Stimulated activated CD4-positive, alpha-beta T cell treated with anti-CD3 and anti-CD28 coated beads, TNF-alpha, amount 100 ng/mL, for 4 hours (primary cell): Measurements from ENCODE around the gene MYO3B.

Experiments
- DNase-seq, 3 experiments: peaks; one replicate each; pipeline ENCODE4 v3.0.0-alpha.2; 2020; ENCODE audit warnings: low read depth in 3 of 3

The MYO3B gene

DNA sequence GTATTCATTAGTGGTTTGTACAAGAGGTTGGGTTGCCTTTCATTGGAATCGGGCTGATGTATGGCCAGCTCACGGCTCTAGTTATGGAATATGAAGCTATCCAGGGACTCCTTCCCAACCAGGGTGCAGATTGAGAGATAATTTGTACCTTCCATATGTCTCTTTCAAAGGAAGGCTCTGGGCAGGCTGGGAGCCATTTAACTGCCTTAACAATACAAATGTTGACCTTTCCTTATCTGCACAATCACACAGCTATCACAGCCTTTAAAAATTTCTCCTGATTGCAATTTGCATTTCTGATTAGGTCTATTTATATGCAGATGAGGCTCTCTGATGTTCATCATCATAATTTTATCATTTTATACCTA is 58.7 kb downstream of the MYO3B start:
- DNase-seq: no peak

DNA sequence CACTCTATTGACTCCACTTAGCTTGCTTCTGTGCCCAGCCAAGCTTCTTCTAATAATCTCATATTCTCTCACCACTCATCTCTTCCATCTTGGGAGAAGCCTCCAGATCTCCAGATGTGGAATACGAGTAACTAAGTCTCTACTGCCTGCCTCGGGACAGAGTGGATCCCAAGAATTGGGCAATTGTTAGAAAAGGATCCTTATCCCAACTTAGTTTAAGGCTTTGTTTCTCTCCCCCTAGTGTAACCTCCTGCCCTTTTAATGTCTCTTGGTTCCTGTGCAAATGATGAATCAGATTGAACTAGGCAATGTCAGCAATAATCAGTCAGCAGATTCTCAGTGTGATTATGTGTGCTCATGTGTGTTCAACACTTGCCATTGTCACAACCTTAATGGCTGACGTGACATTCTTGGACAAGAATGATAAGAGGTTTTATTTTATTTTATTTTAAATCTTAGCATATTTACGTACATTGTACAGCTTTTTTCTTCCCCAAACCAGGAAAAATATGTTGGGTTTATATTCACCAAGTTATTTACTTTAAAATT is 59.7 kb downstream of the MYO3B start:
- no peak for DNase-seq

DNA sequence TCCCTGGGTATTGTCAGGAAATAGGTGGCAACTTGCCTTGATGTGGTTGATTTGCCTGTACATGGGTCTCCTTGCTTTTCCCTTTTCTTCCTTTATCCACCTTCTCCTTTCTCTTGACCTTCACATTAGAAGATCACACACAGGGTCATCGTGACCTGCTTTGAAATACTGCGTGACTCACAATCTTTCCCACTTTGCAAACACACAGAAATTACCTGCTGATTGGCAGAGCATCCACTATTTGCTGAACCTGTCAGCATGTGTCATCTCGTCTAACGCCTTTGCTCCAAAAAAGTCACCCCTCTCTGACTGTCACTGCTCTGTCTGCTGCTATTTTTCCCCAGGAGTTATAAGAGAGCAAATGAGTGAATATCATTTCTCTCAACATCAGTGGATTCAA is 60.8 kb downstream of the MYO3B start:
- DNase-seq: no peak

DNA sequence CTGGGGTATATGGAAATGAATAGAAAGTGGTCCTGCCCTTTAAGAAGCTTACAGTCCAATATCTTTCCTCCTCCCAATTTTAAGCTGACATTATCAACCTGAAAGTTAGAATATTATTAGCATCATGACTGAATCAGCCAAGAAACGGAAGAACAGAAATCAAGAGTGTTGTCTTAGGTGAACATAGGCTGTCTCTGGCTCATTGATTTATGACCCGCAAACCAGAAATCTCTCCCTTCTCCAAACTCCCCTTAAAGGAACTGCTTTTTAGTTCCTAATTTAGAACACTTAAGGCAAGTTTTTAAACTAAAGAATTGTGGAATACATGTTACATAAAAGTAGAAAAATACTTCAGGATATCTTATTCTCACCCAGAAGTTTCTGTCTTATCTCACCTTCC is 62.7 kb downstream of the MYO3B start:
- no peak for DNase-seq

DNA sequence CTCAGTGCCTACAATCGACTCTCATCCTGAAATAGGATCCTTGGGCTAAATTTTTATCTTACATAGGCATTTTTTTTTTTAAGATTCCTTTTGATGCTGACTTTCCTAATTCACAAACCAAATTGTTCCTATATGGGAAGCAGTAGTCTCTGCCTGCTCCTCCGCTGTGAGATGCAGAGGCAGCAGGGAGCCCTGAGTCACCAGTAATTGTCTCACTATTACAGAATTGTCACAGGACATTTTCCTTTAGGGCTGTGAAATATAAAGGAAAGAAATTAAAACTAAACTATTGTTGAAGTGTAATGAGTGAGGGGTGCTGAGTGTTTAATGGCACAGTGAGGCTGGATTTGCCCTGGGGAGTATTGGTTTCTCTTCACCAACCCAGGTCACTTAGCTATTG is 63.8 kb downstream of the MYO3B start:
- DNase-seq: no peak

DNA sequence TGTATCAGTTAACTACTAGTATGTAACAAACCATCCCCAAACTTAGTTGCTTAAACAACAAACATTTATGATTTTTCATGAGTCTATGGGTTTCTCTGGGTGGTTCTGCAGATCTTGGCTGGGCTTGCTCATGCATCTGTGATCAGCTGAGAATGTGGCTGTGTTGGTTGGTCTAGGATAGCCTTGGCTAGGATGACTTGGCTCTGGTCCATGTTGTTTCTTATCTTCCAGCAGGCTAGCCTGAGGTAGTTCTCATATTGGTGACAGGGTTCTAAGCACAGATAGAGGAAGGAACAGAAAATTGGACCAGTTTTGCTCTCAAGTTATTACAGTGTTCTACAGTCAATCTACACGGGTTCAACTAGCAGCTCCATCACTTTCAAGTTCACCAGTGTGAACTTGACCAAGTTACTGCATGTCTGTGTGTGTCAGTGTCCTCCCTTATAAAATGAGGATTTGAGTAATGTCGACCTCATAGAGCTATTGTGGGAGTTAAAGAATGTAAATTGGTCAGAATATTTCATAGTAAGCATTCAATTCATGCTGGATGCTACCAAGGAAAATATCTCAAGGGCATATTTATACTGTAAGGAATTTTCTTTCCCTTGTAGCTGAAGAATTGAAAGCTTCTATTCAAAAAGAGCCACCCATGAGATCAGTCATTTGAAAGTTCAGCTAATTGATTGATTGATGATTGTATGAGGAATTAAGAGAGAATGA is 65.3 kb downstream of the MYO3B start:
- no peak for DNase-seq

DNA sequence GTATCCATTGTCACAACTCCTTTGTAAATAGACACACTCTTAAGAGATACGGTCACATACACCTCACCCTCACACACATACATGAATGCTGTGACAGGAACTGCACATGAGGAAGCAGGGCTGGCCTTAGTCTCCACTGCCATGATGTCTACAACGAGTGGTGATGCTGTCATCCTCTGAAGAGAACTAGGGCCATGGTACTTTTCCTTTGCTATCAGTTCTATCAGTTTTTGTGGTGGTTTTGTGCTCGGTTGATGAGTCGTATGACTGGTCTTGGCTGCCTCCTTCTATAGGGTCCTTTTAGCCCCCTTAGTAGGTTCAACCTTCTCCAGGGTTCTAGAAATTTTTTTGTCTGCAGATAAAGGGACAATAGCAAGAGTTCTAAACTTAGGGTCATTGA is 66.0 kb downstream of the MYO3B start:
- no peak for DNase-seq

DNA sequence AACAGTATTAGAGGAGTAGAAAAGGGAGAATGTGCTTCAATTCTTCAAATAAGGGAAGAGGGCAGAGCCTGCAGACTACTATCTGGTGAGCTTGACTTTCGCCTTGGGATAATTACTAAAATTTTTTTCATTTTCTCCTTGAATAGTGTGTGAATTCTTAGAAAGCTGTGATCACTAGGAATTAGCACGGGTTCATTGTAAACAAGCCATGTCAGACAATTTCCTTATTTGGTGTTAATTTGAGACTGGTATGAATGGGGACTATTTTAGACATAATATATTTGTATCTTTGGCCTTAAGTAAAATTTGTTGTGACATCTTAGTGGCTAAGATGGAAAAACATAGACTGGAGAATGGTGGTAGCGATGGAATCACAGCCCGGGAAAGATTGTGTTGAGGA is 66.6 kb downstream of the MYO3B start:
- DNase-seq: no peak

DNA sequence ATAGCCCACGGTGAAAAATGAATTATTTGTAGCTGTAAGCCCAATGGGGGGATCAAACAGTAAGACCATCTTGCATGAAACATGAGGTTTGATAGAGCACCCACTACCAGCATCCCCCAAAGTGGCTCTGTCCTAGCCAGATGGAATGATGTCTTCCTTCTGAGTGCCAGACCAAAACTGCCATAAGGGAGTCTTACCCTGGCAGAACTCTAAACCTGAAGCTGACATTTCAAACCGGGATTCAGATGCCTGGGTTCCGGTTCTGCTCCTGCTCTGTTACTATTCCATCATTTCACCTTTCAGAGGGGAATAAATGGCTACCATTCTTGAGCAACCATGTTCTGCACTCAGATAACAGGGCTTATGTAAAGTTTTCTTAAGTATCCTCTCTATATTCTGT is 67.4 kb downstream of the MYO3B start:
- DNase-seq: no peak

DNA sequence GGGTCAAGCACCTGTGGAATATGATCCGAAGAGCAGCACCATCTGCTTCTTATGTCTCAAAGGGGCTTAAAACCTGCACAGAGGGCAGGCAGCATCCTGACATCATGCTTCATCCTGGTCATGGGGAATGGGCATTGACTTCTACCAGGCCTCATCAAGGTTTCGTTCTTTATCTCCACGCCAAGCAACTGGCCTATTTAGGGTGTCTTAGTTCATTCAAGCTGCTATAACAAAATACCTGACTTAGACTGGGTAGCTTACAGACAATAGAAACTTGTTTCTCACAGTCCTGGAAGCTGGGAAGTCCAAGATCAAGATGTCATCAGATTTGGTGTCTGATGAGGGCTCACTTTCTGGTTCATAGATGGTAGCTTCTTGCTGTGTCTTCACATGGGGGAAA is 69.4 kb downstream of the MYO3B start:
- DNase-seq: no peak

DNA sequence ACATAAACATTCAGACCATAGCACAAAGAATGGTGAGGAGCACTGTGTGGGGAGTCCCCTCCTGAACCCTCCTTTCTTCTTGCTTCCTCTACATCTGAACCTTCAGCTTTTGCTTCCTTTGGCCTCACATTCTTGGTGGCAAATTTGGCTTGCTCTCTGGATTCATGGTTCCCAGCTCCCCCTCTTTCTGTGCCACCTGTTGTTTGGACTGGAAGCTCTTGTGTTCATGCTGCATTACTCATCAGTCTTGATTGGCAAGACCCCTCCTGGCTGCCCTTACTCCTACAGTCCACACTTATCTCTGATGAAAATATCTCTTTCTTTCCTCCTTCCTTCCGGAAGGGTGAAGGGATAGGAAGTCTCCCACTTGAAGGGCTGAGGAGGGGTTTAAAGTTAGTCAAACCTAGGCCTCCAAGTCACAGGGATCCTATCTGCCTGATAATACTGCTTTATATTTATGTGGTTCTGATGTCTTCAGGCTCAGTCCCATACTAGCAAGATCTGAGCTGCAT is 70.0 kb downstream of the MYO3B start:
- no peak for DNase-seq

DNA sequence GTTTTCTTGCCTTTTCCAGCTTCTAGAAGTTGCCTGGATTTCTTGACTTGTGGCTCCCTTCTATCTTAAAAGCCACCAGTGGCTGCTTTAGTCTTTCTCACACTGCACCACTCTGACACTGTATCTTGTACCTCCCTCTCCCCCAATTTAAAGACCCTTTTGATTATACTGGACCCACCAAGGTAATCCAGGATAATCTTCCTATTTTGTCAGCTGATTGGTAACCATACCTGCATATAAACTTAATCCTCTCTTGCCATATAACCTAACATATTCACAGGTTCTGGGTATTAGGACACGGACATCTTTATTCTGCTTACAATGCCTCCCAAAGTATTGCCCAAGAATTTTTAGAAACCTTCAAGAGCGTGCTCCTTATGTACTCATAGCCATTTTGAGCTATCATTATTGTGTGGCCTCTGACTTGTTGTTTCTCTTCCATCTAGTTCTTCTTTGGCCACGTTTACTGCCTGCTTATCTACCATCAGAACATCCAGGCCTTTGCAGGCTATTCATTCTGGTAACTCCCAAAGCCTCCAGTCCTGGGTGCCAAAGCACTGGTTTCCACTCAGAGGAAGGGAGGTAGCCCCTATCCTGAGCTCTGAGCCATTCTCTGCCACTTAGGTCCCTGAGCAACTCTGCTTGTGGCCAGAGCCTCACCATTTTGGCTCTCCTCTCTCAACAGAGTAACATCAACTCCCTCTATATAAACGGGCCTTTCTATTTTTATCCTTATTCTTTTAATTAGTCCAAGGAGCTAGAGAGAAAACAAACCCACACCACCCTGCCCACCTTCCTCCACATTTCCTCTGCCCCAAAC is 70.8 kb downstream of the MYO3B start:
- DNase-seq: no peak

DNA sequence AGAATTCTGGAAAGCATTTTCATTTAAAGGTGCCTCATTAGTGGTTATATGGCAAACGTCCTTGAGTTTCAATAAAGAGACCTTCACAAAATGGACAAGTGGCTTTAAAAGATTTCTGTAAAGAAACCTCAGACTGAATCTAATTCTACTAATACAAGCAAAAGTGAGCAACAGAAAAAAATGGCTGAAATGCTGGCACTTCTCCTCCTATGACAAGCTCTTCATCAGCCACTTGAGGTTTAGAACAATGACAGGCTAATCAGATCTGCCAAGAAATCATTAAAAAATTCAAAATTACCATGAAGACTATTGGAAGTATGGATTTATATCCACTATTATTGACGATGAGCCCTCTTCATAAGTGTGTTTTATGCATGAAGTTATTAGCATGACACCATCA is 71.8 kb downstream of the MYO3B start:
- no peak for DNase-seq

DNA sequence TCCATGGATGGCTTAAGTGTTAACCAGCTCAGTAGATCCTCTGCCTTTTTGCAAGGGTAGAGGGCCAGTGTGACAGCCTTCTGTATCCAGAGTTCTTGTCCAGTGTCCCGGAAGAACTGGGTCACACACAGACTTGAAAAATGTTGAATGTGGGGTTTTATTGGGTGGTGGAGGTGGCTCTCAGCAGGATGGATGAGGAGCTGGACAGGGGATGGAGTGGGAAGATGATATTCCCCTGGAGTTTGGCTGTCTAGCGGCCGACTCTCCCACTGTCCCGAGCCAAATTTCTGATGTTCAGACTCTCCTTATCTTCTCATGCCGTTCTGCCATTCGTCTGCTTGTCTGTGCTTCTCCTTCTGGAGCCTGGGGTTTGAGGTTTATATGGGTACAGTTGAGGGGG is 72.6 kb downstream of the MYO3B start:
- no peak for DNase-seq

DNA sequence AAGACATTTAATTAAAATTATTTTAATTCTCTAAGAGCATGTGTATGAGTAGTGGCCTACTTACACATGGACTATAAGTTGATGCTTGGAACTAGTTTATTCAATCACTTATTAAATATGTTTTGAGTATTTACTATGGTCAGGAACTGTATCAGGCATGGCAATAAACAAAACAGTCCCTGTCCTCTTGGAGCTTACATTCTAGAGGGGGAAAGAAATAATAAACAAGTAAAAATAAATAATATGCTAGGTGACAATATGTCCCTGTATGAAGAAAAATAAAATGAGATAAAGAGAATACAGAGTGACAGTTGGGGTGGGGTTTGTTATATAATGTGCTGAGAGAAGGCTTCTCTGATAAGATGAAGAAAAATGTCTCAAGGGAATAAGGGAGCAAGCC is 74.5 kb downstream of the MYO3B start:
- no peak for DNase-seq

DNA sequence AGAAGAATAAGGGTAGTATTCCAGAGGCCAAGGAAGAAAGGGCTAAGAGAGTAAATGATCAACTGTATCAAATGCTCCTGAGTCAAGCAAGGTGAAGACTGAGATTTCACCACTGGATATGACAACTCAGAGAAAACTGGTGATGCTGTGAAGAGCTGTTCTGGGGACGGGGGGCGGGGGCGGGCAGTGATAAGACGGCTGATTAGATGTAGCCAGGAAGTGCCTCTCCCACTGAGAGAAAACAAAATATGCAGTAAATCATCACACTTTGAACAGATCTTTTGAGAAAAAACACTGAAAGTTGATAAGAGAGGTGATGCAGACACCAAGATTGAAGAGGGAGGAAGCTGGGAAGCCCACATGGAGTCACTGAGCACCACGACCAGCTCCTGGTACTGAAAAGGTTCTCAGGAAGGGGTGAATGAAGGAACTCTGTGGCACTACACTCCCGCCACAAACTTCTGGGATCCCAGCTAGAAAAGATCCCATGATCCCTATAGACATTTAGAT is 75.8 kb downstream of the MYO3B start:
- no peak for DNase-seq

DNA sequence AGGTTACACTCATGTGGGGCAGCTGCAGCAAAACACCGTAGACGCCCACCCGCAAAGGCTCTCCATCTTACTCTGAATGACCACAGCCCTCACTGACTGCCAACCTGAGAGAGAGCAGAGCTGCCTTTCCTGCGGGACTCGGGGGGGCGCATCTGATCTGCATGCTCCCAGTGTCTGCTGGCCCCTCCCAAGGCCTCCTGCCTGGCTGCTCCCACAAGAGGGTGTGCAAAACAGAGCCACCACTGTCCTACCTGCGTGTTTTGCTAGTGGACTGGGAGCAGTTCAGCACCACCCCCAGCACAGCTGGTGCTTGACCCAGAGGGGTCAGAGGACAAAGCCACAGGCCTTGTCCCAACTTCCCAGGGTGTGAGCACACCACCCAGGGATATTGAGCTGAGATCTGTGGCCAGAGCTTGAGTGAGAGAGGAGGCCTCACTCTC is 76.4 kb downstream of the MYO3B start:
- DNase-seq: no peak

DNA sequence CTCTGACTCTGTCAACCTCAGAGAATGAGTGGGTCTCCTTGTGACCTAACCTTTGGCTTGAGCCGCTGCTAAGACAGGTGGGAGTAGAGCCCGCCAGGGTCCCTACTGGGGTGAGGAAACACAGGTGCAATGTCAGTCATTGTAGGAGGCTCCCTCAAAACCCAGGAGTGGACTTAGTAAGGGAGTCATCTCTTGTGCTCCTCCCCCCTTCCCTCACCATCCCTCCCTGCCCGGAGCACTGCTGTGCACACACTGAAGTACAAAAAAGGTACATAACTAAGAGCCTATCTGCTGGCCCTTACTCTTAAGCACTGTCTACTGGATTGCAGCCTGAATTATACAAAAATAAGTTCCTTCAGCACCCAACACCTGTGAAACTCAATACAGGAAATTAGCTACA is 77.2 kb downstream of the MYO3B start:
- DNase-seq: no peak

DNA sequence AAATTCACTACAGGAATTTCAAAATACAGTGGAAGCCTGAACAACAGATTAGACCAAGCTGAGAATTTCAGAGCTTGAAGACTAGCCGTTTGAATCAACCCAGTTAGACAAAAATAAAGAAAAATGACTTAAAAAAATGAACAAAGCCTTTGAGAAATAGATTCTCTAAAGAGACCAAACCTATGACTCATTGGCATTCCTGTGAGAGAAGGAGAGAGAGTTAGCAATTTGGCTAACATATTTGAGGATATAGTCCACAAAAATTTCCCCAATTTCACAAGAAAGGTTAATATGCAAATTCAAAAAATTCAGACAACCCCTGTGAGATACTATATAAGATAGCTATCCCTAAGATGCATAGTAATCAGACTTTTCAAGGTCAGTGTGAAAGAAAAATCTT is 78.0 kb downstream of the MYO3B start:
- no peak for DNase-seq

DNA sequence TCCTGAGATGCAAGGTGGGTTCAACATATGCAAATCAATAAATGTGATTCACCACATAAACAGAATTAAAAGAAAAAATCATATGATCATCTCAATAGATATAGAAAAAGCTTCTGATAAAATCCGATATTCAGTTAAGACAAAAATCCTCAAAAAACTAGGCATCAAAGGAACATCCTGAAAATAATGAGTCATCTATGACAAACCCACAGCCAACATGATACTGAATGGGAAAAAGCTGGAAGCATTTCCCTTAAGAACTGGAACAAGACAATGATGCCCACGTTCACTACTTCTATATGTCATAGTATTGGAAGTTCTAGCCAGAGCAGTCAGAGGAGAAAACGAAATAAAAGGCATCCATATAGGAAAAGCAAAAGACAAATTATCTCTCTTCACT is 80.4 kb downstream of the MYO3B start:
- DNase-seq: no peak

DNA sequence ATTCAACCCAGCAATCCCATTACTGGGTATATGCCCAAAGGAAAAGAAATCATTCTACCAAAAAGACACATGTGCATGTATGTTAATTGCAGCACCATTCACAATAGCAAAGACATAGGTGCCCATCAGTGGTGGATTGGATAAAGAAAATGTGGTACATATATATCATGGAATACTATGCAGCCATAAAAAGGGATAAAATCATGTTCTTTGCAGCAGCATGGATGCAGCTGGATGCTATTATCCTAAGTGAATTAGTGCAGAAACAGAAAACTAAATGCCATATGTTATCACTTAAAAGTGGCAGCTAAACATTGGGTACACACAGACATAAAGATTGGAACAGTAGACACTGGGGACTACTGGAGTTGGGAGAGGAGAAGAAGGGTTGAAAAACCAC is 82.2 kb downstream of the MYO3B start:
- no peak for DNase-seq

DNA sequence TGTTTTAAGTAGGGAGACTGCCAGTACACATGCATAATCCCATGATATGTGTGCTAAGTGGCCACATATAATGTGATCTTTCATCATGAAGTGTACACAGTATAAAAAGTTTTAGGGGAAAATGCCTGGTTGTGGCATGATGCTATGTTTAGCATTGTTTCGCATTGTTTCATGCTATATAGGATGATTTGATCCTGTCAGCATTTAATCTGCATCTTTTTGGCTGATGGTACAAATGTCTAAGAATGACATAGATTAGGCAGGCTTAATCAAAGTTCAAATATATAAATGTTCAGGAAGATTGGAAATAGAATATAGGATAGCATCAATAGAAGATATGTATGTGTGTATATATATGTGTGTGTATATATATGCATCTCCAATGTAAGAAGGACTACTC is 83.6 kb downstream of the MYO3B start:
- DNase-seq: no peak

DNA sequence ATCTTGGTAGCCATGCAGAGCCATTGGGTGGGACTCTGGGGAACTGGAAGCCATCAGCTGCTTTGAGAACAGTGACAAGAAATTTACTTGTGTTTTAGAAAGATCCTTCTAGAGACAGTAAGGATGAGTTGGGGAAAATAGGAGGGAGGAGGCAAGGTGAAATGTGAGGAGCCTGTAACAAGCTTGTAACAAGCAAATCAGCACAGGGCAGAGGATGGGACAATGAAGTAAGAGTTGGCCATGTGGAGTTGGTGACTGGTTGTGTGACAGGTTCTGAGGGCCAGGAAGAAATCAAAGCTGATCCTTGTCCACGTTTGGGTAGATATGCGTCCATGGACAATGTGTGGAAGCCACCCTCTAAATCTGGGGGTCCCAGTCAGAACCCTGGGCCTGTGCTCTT is 84.4 kb downstream of the MYO3B start:
- DNase-seq: no peak
